H1 (cell line): ENCODE results near the gene MSH2. TPM values are rescaled to one million over a fixed set of nuclear protein-coding genes. Genes with fewer than 3 reads are reported as not detected.
"Not testable (repeated sequence)": the region's sequence is repeated elsewhere in the genome, so short reads cannot be mapped to it uniquely, and the experiment has no call there.

Experiments used
- CTCF ChIA-PET: fragments of 300-600 bp; sonication (Branson Sonifier 250); formaldehyde crosslinking; loops from one replicate; lab custom pipeline; 2021; ENCODE audit not compliant: partially characterized antibody; lab: Charles Lee
- POLR2A ChIA-PET: fragments of 300-600 bp; sonication (Branson Sonifier 250); formaldehyde crosslinking; loops from one replicate; lab custom pipeline; 2021; ENCODE audit warnings: inconsistent platforms; ENCODE audit not compliant: partially characterized antibody; lab: Charles Lee
- DNase-seq, 2 experiments: peaks; one replicate each; pipeline versions ENCODE4 v3.0.0 to v3.0.0-alpha.2; 2010 to 2022; ENCODE audit warnings: low spot score in 2 of 2, low read depth in 1 of 2, mixed read lengths in 1 of 2
- FAIRE-seq: peaks from 2 replicates; lab custom pipeline; 2011; peaks lifted over from hg19 to GRCh38; lab: Jason Lieb, UNC
- H2AFZ ChIP-seq: 2 replicates; pipeline ENCODE4 v1.8.1; 2012; ENCODE audit warnings: low read length, inconsistent platforms
- H2AK5ac ChIP-seq: 2 replicates; pipeline ENCODE4 v1.6.1; 2013; ENCODE audit warnings: low read depth, low read length
- H2BK120ac ChIP-seq: replicated peaks from 2 replicates; pipeline ENCODE3; 2013; ENCODE audit warnings: low read depth, low read length, inconsistent platforms
- H2BK12ac ChIP-seq: 2 replicates; pipeline ENCODE4 v1.6.1; 2013; ENCODE audit warnings: low read depth, low read length
- H2BK15ac ChIP-seq: 2 replicates; pipeline ENCODE4 v1.6.1; 2013; ENCODE audit warnings: low read length
- H2BK20ac ChIP-seq: 2 replicates; pipeline ENCODE4 v1.6.1; 2013; ENCODE audit warnings: low read length
- H2BK5ac ChIP-seq: 2 replicates; pipeline ENCODE4 v1.6.1; 2013; ENCODE audit warnings: low read depth, low read length
- H3K14ac ChIP-seq: 2 replicates; pipeline ENCODE4 v1.6.1; 2013; ENCODE audit warnings: inconsistent platforms; ENCODE audit not compliant: insufficient read length
- H3K18ac ChIP-seq: 2 replicates; pipeline ENCODE4 v1.6.1; 2013; ENCODE audit warnings: low read length; ENCODE audit errors: extremely low read depth
- H3K23ac ChIP-seq: 2 replicates; pipeline ENCODE4 v1.6.1; 2013; ENCODE audit warnings: inconsistent platforms; ENCODE audit not compliant: insufficient read length
- H3K23me2 ChIP-seq: 2 replicates; pipeline ENCODE4 v1.6.1; 2013; ENCODE audit warnings: low read depth, low read length
- H3K27ac ChIP-seq: 2 replicates; pipeline ENCODE4 v1.6.1; 2011; ENCODE audit warnings: low read depth, low read length, inconsistent platforms
- H3K27me3 ChIP-seq, 4 experiments: replicated peaks in 1 of 4; 1 replicate in 1 of 4; 2 replicates in 3 of 4; pipeline versions ENCODE4 v1.6.1 to v1.8.1; 2011 to 2013; ENCODE audit warnings: low read length in 3 of 4, mild to moderate bottlenecking in 3 of 4, inconsistent platforms in 2 of 4, mixed read lengths in 2 of 4, moderate library complexity in 1 of 4; ENCODE audit not compliant: control insufficient read depth in 3 of 4, insufficient read depth in 3 of 4; ENCODE audit errors: extremely low read depth in 1 of 4
- H3K36me3 ChIP-seq, 4 experiments: 2 replicates each; pipeline versions ENCODE4 v1.6.1 to v1.8.1; 2011 to 2013; ENCODE audit warnings: mild to moderate bottlenecking in 4 of 4, low read length in 3 of 4, moderate library complexity in 2 of 4, control low read depth in 1 of 4, inconsistent platforms in 1 of 4; ENCODE audit not compliant: insufficient read depth in 4 of 4, control insufficient read depth in 2 of 4
- H3K4ac ChIP-seq: replicated peaks from 2 replicates; pipeline ENCODE3; 2013; ENCODE audit warnings: low read length, low read depth, mixed read lengths, inconsistent platforms; ENCODE audit not compliant: insufficient read length
- H3K4me1 ChIP-seq, 4 experiments: replicated peaks in 1 of 4; 1 replicate in 1 of 4; 2 replicates in 3 of 4; pipeline versions ENCODE4 v1.6.1 to v1.8.1; 2011 to 2013; ENCODE audit warnings: low read length in 3 of 4, inconsistent platforms in 2 of 4, mixed read lengths in 1 of 4; ENCODE audit not compliant: insufficient read depth in 4 of 4, control insufficient read depth in 3 of 4
- H3K4me2 ChIP-seq, 2 experiments: 2 replicates each; pipeline versions ENCODE4 v1.6.1 to v1.8.1; 2011 to 2013; ENCODE audit warnings: low read depth in 2 of 2, low read length in 2 of 2, control low read depth in 1 of 2, inconsistent platforms in 1 of 2, mild to moderate bottlenecking in 1 of 2; ENCODE audit not compliant: insufficient read depth in 1 of 2
- H3K4me3 ChIP-seq, 4 experiments: fragments of 200-600, 300-600 bp in 1 of 4; sonication (generic), shearing (Covaris generic), sonication (Bioruptor Twin) in 1 of 4; 2 replicates each; pipeline versions ENCODE4 v1.5.1 to v1.8.1; 2011 to 2016; ENCODE audit warnings: low read length in 4 of 4, low read depth in 3 of 4, control low read depth in 2 of 4, inconsistent platforms in 2 of 4, mild to moderate bottlenecking in 2 of 4, mixed read lengths in 1 of 4, moderate library complexity in 1 of 4; ENCODE audit not compliant: insufficient read depth in 2 of 4; ENCODE audit errors: extremely low read depth in 1 of 4
- H3K56ac ChIP-seq: replicated peaks from 2 replicates; pipeline ENCODE3; 2013; ENCODE audit warnings: low read depth, mild to moderate bottlenecking, mixed read lengths, low read length, inconsistent platforms; ENCODE audit not compliant: insufficient read length
- H3K79me1 ChIP-seq: 2 replicates; pipeline ENCODE4 v1.6.1; 2013; ENCODE audit warnings: low read depth, low read length, control low read depth
- H3K79me2 ChIP-seq, 2 experiments: 2 replicates each; pipeline versions ENCODE4 v1.6.1 to v1.8.1; 2012 to 2013; ENCODE audit warnings: low read length in 2 of 2, mild to moderate bottlenecking in 2 of 2, inconsistent platforms in 1 of 2; ENCODE audit not compliant: insufficient read depth in 2 of 2, control insufficient read depth in 1 of 2
- H3K9ac ChIP-seq, 4 experiments: replicated peaks in 1 of 4; 1 replicate in 1 of 4; 2 replicates in 3 of 4; pipeline versions ENCODE4 v1.6.1 to v1.8.1; 2011 to 2013; ENCODE audit warnings: low read depth in 3 of 4, low read length in 3 of 4, control low read depth in 2 of 4, mild to moderate bottlenecking in 2 of 4, moderate library complexity in 2 of 4, inconsistent platforms in 1 of 4; ENCODE audit errors: extremely low read depth in 1 of 4
- H3K9me3 ChIP-seq, 2 experiments: 2 replicates each; pipeline versions ENCODE4 v1.6.1 to v1.8.1; 2012 to 2013; ENCODE audit warnings: mild to moderate bottlenecking in 2 of 2, moderate library complexity in 2 of 2, control low read depth in 1 of 2, inconsistent platforms in 1 of 2, low read depth in 1 of 2, low read length in 1 of 2, mixed read lengths in 1 of 2; ENCODE audit not compliant: insufficient read depth in 2 of 2
- H4K20me1 ChIP-seq, 2 experiments: replicated peaks in 1 of 2; 2 replicates each; pipeline versions ENCODE3 to v1.8.1; 2011 to 2013; ENCODE audit warnings: inconsistent platforms in 2 of 2, low read length in 2 of 2, mild to moderate bottlenecking in 1 of 2; ENCODE audit not compliant: insufficient read depth in 2 of 2, control insufficient read depth in 1 of 2
- H4K5ac ChIP-seq: 2 replicates; pipeline ENCODE4 v1.6.1; 2013; ENCODE audit warnings: low read length, low read depth, mixed read lengths, inconsistent platforms; ENCODE audit not compliant: insufficient read length
- H4K8ac ChIP-seq: 2 replicates; pipeline ENCODE4 v1.8.0; 2013; ENCODE audit warnings: mild to moderate bottlenecking, moderate library complexity, low read length, inconsistent platforms; ENCODE audit not compliant: insufficient read depth; ENCODE audit errors: extremely low read depth
- H4K91ac ChIP-seq: replicated peaks from 2 replicates; pipeline ENCODE3; 2013; ENCODE audit warnings: low read length, mixed read lengths, inconsistent platforms; ENCODE audit not compliant: insufficient read length
- RAD21 ChIP-seq, 2 experiments: IDR thresholded peaks in 1 of 2; conservative IDR thresholded peaks in 1 of 2; 2 replicates each; pipeline ENCODE4 v1.6.1; 2011; ENCODE audit warnings: low read depth in 2 of 2, low read length in 2 of 2, improper control_type of control experiment in 1 of 2, inconsistent platforms in 1 of 2, mild to moderate bottlenecking in 1 of 2, moderate library complexity in 1 of 2
- SIX5 ChIP-seq: IDR thresholded peaks from 2 replicates; pipeline ENCODE4 v1.6.1; 2011; ENCODE audit warnings: mild to moderate bottlenecking, low read depth, low read length
- WGBS, 2 experiments: shearing (Covaris generic) in 1 of 2; methylation state at CpG; one replicate each; pipeline versions ENCODE4 v1.1.6 to v1.1.7; 2013 to 2015; ENCODE audit warnings: low lambda C conversion rate in 2 of 2, mixed read lengths in 2 of 2, inconsistent platforms in 1 of 2, low coverage in 1 of 2, missing lambda C conversion rate in 1 of 2; ENCODE audit not compliant: insufficient replicate concordance in 2 of 2, insufficient coverage in 1 of 2, insufficient read length in 1 of 2; ENCODE audit errors: extremely low coverage in 1 of 2, missing lambda C conversion rate in 1 of 2; 5-methylcytosine and 5-hydroxymethylcytosine counted together
- polyA plus RNA-seq, 7 experiments: library from polyadenylated mRNA; depleted of rRNA in 3 of 7; stranded (reverse) in 5 of 7; unstranded in 2 of 7; fragments of >200 nt in 5 of 7; fragments of 200-250 nt in 2 of 7; gene quantifications; 1 replicate in 5 of 7; 2 replicates in 1 of 7; 4 replicates in 1 of 7; pipeline versions ENCODE4 v1.2.1 to v1.2.3, GENCODE V29; 2011 to 2013; ENCODE audit warnings: missing spikeins in 2 of 7, mixed read lengths in 2 of 7
- total RNA-seq: library from RNA; stranded (reverse); fragmentation: NEBNext Ultra II Directional; extraction: Animal tissue kit (Norgen Biotek cat#: 25700); gene quantifications from 2 replicates; pipeline ENCODE4 v1.2.1, GENCODE V29; 2021
- TF ChIP-seq, protein P1 (sequence below): IDR thresholded peaks from 2 replicates; pipeline ENCODE4 v1.6.1; 2012; ENCODE audit warnings: low read length, inconsistent platforms

MSH2 gene
- total and polyA plus RNA-seq, 2 of the 8 experiments (the other 6 are each of a cell fraction or from before 2014, with no cell fraction given) = 64.1 to 228 TPM

DNA sequence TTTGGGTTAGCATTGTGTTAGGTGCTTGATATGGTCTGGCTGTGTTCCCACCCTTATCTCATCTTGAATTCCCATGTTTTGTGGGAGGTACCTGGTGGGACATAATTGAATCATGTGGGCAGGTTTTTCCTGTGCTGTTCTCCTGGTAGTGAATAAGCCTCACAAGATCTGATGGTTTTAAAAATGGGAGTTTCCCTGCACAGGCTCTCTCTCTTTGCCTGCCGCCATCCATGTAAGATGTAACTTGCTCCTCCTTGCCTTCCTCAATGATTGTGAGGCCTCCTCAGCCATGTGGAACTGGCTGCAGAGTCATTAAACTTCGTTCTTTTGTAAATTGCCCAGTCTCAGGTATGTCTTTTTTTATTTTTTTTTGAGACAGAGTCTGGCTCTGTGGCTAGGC lies 2.8 kb downstream of the MSH2 start (continued):
- TF ChIP-seq, protein P1, sequence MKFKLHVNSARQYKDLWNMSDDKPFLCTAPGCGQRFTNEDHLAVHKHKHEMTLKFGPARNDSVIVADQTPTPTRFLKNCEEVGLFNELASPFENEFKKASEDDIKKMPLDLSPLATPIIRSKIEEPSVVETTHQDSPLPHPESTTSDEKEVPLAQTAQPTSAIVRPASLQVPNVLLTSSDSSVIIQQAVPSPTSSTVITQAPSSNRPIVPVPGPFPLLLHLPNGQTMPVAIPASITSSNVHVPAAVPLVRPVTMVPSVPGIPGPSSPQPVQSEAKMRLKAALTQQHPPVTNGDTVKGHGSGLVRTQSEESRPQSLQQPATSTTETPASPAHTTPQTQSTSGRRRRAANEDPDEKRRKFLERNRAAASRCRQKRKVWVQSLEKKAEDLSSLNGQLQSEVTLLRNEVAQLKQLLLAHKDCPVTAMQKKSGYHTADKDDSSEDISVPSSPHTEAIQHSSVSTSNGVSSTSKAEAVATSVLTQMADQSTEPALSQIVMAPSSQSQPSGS = no peak
- TF ChIP-seq SIX5 = no peak
- no peak for TF ChIP-seq RAD21 (IDR thresholded peaks at IDR 0.05 in 1 of 2, conservative IDR thresholded peaks at IDR 0.05 in 1 of 2; ENCODE audit: low read depth in 2 of 2, low read length in 2 of 2)

DNA sequence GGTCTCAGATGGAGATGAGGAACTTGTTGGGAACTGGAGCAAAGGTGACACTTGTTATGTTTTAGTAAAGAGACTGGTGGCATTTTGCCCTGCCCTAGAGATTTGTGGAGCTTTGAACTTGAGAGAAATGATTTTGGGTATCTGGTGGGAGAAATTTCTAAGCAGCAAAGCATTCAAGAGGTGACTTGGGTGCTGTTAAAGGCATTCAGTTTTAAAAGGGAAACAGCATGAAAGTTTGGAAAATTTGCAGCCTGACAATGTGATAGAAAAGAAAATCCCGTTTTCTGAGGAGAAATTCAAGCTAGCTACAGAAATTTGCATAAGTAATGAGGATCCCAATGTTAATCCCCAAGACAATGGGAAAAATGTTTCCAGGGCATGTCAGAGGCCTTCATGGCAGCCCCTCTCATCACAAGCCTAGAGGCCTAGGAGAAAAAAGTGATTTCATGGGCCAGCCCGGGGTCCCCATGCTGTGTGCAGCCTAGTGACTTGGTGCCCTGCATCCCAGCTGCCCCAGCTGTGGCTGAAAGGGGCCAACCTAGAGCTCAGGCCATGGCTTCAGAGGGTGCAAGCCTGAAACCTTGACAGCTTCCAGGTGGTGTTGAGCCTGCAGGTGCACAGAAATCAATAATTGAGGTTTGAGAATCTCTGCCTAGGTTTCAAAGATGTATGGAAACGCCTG lies 3.8 kb downstream of the MSH2 start:
- H3K4me2 ChIP-seq = peak overlapping the region in 1 of 2 experiments; percentile 25; a peak in 2 of 4 replicates
- H4K20me1 ChIP-seq, H3K18ac ChIP-seq, H4K5ac ChIP-seq, H3K79me1 ChIP-seq, H2BK15ac ChIP-seq, H3K56ac ChIP-seq, H2BK12ac ChIP-seq, FAIRE-seq, H2BK20ac ChIP-seq, H4K91ac ChIP-seq, H3K23ac ChIP-seq, H2AFZ ChIP-seq, H3K9me3 ChIP-seq, H3K23me2 ChIP-seq, DNase-seq, H3K14ac ChIP-seq, H3K4ac ChIP-seq, H2AK5ac ChIP-seq, H2BK120ac ChIP-seq, H3K9ac ChIP-seq, H3K27ac ChIP-seq, H4K8ac ChIP-seq, H3K27me3 ChIP-seq: not testable (repeated sequence)
- CTCF ChIA-PET = interaction anchor here (0.7 to 2.6 kb wide), 8 partner anchors 8 to 418 kb away, joined by 3 to 15 read pairs (median 4); no protein-coding TSS in a partner anchor
- POLR2A ChIA-PET = interaction anchor here (1.1 to 2.5 kb wide), 8 partner anchors 8 to 72 kb away, joined by 3 to 8 read pairs (median 4); no protein-coding TSS in a partner anchor
- peaks cover 1 to 10% (median 6%) of the 10 kb centered on the region in 4 experiments; a peak in 5 of 7 replicates for H3K4me1 ChIP-seq
- H3K36me3 ChIP-seq = peaks cover 9 to 48% (median 28%) of the 10 kb centered on the region in 4 experiments; a peak in 6 of 8 replicates
- H2BK5ac ChIP-seq = peak overlapping the region; percentile 84; the same call in 1 of the 2 replicates
- H3K4me3 ChIP-seq = peak overlapping the region in 1 of 4 experiments; percentile 30; a peak in 1 of 8 replicates
- 77% methylated on average over 3 of the region's 3 CpGs; no CpG with 5 or more reads in 1 of the 2 experiments for WGBS, 2 experiments
- peaks cover 36 to 73% of the 10 kb centered on the region in 2 experiments for H3K79me2 ChIP-seq
